Trophoblast cell (in vitro differentiated cells and primary cell): ENCODE results near the gene SBF2.

ENCODE experiments used
- DNase-seq, 2 donors: peaks; one replicate each; pipeline ENCODE4 v3.0.0-alpha.2; 2016
- H2AFZ ChIP-seq: 2 replicates; pipeline ENCODE4 v1.6.1; 2013; ENCODE audit warnings: low read length, moderate library complexity, mild to moderate bottlenecking; ENCODE audit not compliant: insufficient read depth, poor library complexity
- H2AK5ac ChIP-seq: 2 replicates; pipeline ENCODE4 v1.6.1; 2013; ENCODE audit warnings: mild to moderate bottlenecking, low read length
- H2BK120ac ChIP-seq: 2 replicates; pipeline ENCODE4 v1.6.1; 2013; ENCODE audit warnings: low read length, mild to moderate bottlenecking, moderate library complexity; ENCODE audit not compliant: insufficient read depth, poor library complexity
- H2BK12ac ChIP-seq: 2 replicates; pipeline ENCODE4 v1.6.1; 2013; ENCODE audit warnings: mild to moderate bottlenecking, low read length, moderate library complexity
- H2BK5ac ChIP-seq: 2 replicates; pipeline ENCODE4 v1.6.1; 2013; ENCODE audit warnings: low read length, low read depth, moderate library complexity, mild to moderate bottlenecking; ENCODE audit not compliant: poor library complexity
- H3K14ac ChIP-seq: 2 replicates; pipeline ENCODE4 v1.6.1; 2013; ENCODE audit warnings: mild to moderate bottlenecking, low read length
- H3K18ac ChIP-seq: 2 replicates; pipeline ENCODE4 v1.6.1; 2013; ENCODE audit warnings: mild to moderate bottlenecking, low read length
- H3K23ac ChIP-seq: 2 replicates; pipeline ENCODE4 v1.6.1; 2013; ENCODE audit warnings: low read length
- H3K27ac ChIP-seq: 2 replicates; pipeline ENCODE4 v1.5.1; 2013; ENCODE audit warnings: low read depth, mild to moderate bottlenecking, inconsistent platforms, low read length, moderate library complexity
- H3K27me3 ChIP-seq: 2 replicates; pipeline ENCODE4 v1.6.1; 2013; ENCODE audit warnings: inconsistent platforms, mild to moderate bottlenecking, low read length, moderate library complexity; ENCODE audit not compliant: insufficient read depth
- H3K36me3 ChIP-seq, 2 experiments: 1 replicate in 1 of 2; 2 replicates in 1 of 2; pipeline ENCODE4 v1.6.1; 2013; ENCODE audit warnings: low read length in 2 of 2, mild to moderate bottlenecking in 2 of 2, moderate library complexity in 1 of 2; ENCODE audit not compliant: insufficient read depth in 2 of 2, control insufficient read depth in 1 of 2
- H3K4ac ChIP-seq: 2 replicates; pipeline ENCODE4 v1.6.1; 2013; ENCODE audit warnings: low read depth, mild to moderate bottlenecking, low read length, moderate library complexity
- H3K4me1 ChIP-seq, 2 experiments: 1 replicate in 1 of 2; 2 replicates in 1 of 2; pipeline ENCODE4 v1.6.1; 2013; ENCODE audit warnings: low read length in 2 of 2, mild to moderate bottlenecking in 2 of 2, moderate library complexity in 1 of 2; ENCODE audit not compliant: insufficient read depth in 2 of 2, control insufficient read depth in 1 of 2
- H3K4me2 ChIP-seq: 2 replicates; pipeline ENCODE4 v1.6.1; 2013; ENCODE audit warnings: inconsistent platforms, mild to moderate bottlenecking, low read length, moderate library complexity
- H3K4me3 ChIP-seq: 2 replicates; pipeline ENCODE4 v1.5.1; 2013; ENCODE audit warnings: mild to moderate bottlenecking, low read depth, low read length, inconsistent platforms
- H3K79me1 ChIP-seq: one replicate; pipeline ENCODE4 v1.6.1; 2013; ENCODE audit warnings: low read length
- H3K79me2 ChIP-seq: 2 replicates; pipeline ENCODE4 v1.6.1; 2013; ENCODE audit warnings: low read length, mild to moderate bottlenecking; ENCODE audit not compliant: control insufficient read depth, insufficient read depth, poor library complexity
- H3K9ac ChIP-seq: 2 replicates; pipeline ENCODE4 v1.6.1; 2013; ENCODE audit warnings: mild to moderate bottlenecking, low read length
- H3K9me3 ChIP-seq: 2 replicates; pipeline ENCODE4 v1.6.1; 2013; ENCODE audit warnings: low read depth, mild to moderate bottlenecking, control low read depth, inconsistent platforms, low read length; ENCODE audit not compliant: insufficient read depth
- H4K12ac ChIP-seq: 2 replicates; pipeline ENCODE4 v1.6.1; 2013; ENCODE audit warnings: low read depth, mild to moderate bottlenecking, low read length, moderate library complexity
- H4K8ac ChIP-seq: 2 replicates; pipeline ENCODE4 v1.6.1; 2013; ENCODE audit warnings: low read depth, mild to moderate bottlenecking, low read length, moderate library complexity
- H4K91ac ChIP-seq: one replicate; pipeline ENCODE4 v1.6.1; 2013; ENCODE audit warnings: low read depth, mild to moderate bottlenecking, low read length, moderate library complexity
- WGBS: extraction: QIAGEN DNeasy Blood & Tissue Kit; methylation state at CpG from one replicate; pipeline ENCODE4 v1.1.7; 2013; ENCODE audit warnings: missing lambda C conversion rate; ENCODE audit not compliant: insufficient read length, insufficient coverage; ENCODE audit errors: extremely low coverage; 5-methylcytosine and 5-hydroxymethylcytosine counted together

Gene SBF2

DNA sequence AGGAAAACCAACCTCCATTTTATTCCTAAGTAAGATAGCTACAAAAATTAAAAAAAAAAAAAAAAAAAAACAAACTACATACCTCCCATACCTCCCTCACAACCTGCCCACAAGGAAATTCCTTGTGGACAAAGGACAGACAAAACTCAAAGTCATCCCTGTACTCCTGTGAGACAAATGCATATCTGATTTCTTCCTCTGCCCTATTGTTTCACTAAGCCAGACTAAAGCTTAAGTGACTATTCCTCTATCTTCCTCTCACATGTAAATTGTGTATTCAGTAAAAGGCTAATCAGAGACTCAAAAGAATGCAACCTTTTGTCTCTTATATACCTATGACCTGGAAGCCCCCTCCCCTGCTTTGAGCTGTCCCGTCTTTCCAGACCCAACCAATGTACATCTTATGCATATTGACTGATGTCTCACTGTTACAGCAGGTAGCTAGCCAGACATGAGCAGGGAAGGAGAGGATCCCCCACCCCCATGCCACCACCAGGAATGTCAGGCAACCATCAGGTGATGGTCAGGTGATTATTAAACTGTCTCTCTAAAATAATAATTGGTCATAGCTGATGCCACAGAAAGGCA is 289.4 kb downstream of the SBF2 start:
- Histone ChIP-seq H3K36me3 (peaks cover 0 to 2% of the 10 kb centered on the region in 2 experiments), H4K8ac (no peak overlapping the region), H3K23ac (no peak overlapping the region), H3K4me3 (no peak overlapping the region), H3K4me1 (peaks cover 6% of the 10 kb centered on the region in 2 experiments), H3K27ac (peak overlapping the region; percentile 68), H2BK5ac (no peak overlapping the region), H2AK5ac (no peak overlapping the region), H2BK12ac (no peak overlapping the region), H4K91ac (no peak overlapping the region), H3K4me2 (no peak overlapping the region), H3K79me2 (no peaks in the 10 kb centered on the region), H2AFZ (no peak overlapping the region), H3K9ac (no peak overlapping the region), H3K4ac (no peak overlapping the region), H3K18ac (no peak overlapping the region), H3K27me3 (no peaks in the 10 kb centered on the region), H4K12ac (no peak overlapping the region), H3K14ac (no peak overlapping the region), H3K9me3 (peaks cover 3% of the 10 kb centered on the region), H2BK120ac (no peak overlapping the region), H3K79me1 (peaks cover 3% of the 10 kb centered on the region)
- no CpG with 5 or more reads among the region's 1 CpG for WGBS
- DNase-seq = peak in 1 of 2 donors; percentile 59

DNA sequence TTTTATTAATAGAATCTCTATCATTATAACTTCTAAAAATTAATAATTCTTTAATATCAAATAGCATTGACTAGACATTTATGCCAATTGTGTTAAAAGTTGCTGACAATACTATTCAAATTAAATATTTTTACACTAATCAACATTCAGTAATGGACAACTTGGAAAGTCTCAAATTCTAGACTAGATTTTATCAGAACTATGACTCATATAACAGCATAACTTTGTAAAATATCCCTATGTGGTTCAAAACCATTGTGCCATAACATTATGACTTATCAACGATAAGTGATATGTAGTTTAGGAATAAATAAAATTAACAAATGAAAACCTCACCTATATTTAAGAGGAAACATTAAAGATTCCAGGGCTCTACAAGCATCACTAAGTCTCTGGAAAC is 291.8 kb downstream of the SBF2 start:
- H3K79me1 ChIP-seq = peaks cover 3% of the 10 kb centered on the region
- no peak overlapping the region for H3K4ac ChIP-seq
- peak in 1 of 2 donors; percentile 74 for DNase-seq
- H3K23ac ChIP-seq = no peak overlapping the region
- peaks cover 0 to 2% of the 10 kb centered on the region in 2 experiments for H3K36me3 ChIP-seq
- WGBS = no CpG with 5 or more reads among the region's 1 CpG
- H3K18ac ChIP-seq = no peak overlapping the region
- no peak overlapping the region for H2BK120ac ChIP-seq
- no peaks in the 10 kb centered on the region for H3K79me2 ChIP-seq
- no peaks in the 10 kb centered on the region for H3K27me3 ChIP-seq
- no peak overlapping the region for H3K14ac ChIP-seq
- no peak overlapping the region for H2BK5ac ChIP-seq
- H2BK12ac ChIP-seq = no peak overlapping the region
- H3K27ac ChIP-seq = no peak overlapping the region
- H4K91ac ChIP-seq = no peak overlapping the region
- H3K4me1 ChIP-seq = peaks cover 6% of the 10 kb centered on the region in 2 experiments
- H2AK5ac ChIP-seq = no peak overlapping the region
- H3K9me3 ChIP-seq = no peaks in the 10 kb centered on the region
- H3K9ac ChIP-seq = no peak overlapping the region
- no peak overlapping the region for H3K4me2 ChIP-seq
- no peak overlapping the region for H3K4me3 ChIP-seq
- H4K12ac ChIP-seq = no peak overlapping the region
- no peak overlapping the region for H2AFZ ChIP-seq
- H4K8ac ChIP-seq = no peak overlapping the region

DNA sequence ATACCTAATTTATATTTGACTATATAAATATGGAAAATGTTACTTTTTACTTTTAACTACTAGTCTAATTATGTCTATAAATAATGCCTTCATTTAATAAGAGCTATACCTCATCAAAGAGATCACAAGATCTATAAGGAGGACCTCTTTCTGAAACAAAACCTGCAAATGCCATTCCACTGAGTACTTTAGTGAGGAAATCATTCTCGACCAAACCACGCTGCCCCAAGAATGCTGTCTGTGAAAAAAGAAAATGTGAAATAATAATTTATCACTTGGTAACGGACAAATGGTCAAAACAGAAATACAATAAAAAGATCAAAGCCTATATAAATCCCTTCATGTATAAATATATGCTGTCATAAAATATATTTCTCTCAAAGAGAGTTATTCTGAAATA is 301.7 kb downstream of the SBF2 start:
- no CpG with 5 or more reads among the region's 3 CpGs for WGBS
- no peak for DNase-seq
- no peak overlapping the region for H3K4ac ChIP-seq
- no peak overlapping the region for H4K91ac ChIP-seq
- H4K12ac ChIP-seq = no peak overlapping the region
- H3K4me3 ChIP-seq = no peak overlapping the region
- no peaks in the 10 kb centered on the region for H3K36me3 ChIP-seq
- no peaks in the 10 kb centered on the region for H3K9me3 ChIP-seq
- H2AK5ac ChIP-seq = no peak overlapping the region
- no peak overlapping the region for H2BK5ac ChIP-seq
- H3K18ac ChIP-seq = no peak overlapping the region
- no peak overlapping the region for H2AFZ ChIP-seq
- H3K23ac ChIP-seq = no peak overlapping the region
- H2BK12ac ChIP-seq = no peak overlapping the region
- no peaks in the 10 kb centered on the region for H3K4me1 ChIP-seq
- H3K27me3 ChIP-seq = no peaks in the 10 kb centered on the region
- no peak overlapping the region for H3K14ac ChIP-seq
- no peak overlapping the region for H3K9ac ChIP-seq
- no peak overlapping the region for H2BK120ac ChIP-seq
- no peak overlapping the region for H4K8ac ChIP-seq
- no peaks in the 10 kb centered on the region for H3K79me1 ChIP-seq
- no peak overlapping the region for H3K27ac ChIP-seq
- no peaks in the 10 kb centered on the region for H3K79me2 ChIP-seq
- no peak overlapping the region for H3K4me2 ChIP-seq

DNA sequence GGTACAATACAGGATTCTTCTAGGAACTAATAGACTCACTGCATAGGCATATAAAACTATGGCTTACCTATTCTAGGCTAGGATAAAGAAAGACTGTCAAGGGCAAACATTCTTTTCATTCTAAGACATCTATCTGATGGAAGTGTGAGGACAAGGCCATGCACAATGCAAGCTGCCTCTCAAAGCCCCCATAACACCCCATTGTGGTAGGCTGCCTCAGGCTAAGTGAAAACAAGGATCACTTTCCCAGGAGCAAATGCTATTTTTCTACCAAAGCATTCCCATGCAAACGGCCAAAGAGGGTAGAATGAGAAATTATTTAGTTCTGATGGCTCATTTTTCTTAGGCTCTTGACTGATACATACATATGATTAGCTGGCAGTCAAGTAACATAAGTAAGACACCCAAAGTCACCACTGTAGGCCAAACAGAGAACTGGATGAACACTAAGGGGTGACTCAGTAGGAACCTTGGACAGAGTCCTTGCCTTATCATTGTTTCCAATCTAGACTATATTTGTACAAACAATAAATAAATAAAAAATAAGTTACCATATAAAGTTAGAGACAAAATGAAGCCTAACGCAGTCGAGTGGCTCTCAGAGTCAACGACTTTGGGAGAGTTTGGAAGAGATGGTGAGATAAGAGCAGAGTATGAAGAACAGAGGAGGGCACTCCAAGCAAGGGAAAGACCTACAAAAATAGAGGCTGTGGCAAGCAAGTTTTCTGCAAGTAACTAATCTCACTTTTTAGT is 303.6 kb downstream of the SBF2 start:
- no peak overlapping the region for H2AK5ac ChIP-seq
- H3K4me1 ChIP-seq = no peaks in the 10 kb centered on the region
- H3K9ac ChIP-seq = no peak overlapping the region
- H3K9me3 ChIP-seq = no peaks in the 10 kb centered on the region
- H3K4ac ChIP-seq = no peak overlapping the region
- H3K4me3 ChIP-seq = no peak overlapping the region
- no peaks in the 10 kb centered on the region for H3K27me3 ChIP-seq
- no peak overlapping the region for H4K12ac ChIP-seq
- H3K79me1 ChIP-seq = no peaks in the 10 kb centered on the region
- WGBS = no CpG with 5 or more reads among the region's 4 CpGs
- H2AFZ ChIP-seq = no peak overlapping the region
- H3K18ac ChIP-seq = no peak overlapping the region
- no peak overlapping the region for H3K27ac ChIP-seq
- H4K8ac ChIP-seq = no peak overlapping the region
- H2BK120ac ChIP-seq = no peak overlapping the region
- no peak overlapping the region for H2BK12ac ChIP-seq
- no peaks in the 10 kb centered on the region for H3K36me3 ChIP-seq
- H3K23ac ChIP-seq = no peak overlapping the region
- no peak overlapping the region for H3K14ac ChIP-seq
- no peak overlapping the region for H4K91ac ChIP-seq
- peak in 1 of 2 donors; percentile 3 for DNase-seq
- H3K4me2 ChIP-seq = no peak overlapping the region
- no peaks in the 10 kb centered on the region for H3K79me2 ChIP-seq
- no peak overlapping the region for H2BK5ac ChIP-seq
